GM19035 (cell line): ENCODE results near the gene TDP1.
"Not testable (repeated sequence)": the region's sequence is repeated elsewhere in the genome, so short reads cannot be mapped to it uniquely, and the experiment has no call there.

Experiments used
- ATAC-seq: cut with Tn5 transposase; IDR thresholded peaks from one replicate; pipeline ENCODE4 v1.9.1; 2021; ENCODE audit not compliant: unreplicated experiment

Gene TDP1

DNA sequence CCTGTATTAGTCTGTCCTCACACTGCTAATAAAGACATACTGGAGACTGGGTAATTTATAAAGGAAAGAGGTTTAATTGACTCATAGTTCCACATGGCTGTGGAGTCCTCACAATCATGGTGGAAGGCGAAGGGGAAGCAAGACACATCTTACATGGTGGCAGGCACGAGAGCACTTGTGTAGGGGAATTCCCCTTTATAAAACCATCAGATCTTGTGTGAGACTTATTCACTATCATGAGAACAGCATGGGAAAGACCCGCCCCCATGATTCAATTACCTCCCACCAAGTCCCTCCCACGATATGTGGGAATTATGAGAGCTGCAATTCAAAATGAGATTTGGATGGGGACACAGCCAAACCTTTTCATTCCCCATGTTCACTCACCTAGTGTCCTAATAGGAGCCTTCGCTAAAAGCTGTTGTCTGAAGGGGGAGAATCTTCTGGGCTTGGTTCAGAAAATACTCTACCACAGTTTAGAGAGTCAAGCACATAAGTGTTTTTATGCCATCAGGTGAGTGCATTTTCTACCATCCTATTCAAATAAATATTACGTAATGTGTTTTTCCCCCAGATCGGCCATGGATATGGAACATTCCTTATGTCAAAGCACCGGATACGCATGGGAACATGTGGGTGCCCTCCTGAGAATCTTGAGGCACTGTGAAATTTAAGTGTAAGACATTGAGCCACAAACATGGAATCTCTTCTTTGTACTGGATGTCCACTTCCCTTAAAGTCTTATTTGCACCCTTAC is 86.9 kb downstream of the TDP1 start:
- no peak for ATAC-seq

DNA sequence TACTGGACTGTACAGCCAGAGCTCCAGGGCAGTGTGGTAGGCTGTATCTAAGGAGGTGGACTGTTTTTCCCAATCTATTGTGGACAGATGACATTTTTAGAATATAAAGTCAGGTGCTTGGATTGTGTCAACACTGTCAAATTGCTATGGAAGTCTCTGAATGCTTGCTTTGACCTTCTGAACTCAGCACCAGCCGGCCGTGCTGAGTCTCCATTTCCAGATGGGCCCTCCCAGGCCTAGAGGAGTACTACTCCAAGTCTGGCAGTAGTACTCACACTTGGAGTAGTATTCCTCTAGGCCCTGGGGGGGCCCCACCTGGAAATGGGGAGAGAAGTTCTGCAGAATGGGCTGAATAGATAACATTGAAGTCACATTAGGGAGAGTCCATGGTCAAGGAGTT is 89.9 kb downstream of the TDP1 start:
- no peak for ATAC-seq

DNA sequence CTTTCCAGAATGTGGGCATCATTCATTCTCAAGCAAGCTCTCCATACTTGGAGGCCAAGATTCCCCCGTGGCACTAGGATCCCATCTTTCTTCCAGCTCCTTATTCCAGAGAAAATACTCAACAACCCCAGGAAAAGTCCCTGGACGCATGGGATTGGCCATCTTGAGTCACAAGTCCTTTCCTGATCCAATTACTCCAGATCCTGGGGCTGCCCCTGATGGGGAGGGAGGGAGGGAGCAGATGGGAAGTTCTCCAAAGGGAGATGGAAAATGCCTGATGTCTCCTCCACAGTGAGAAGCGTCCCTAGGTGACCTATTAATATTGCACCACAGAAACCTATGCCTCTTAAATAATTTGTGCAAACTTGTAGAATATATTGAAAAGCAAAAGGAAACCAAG is 93.7 kb downstream of the TDP1 start:
- no peak for ATAC-seq

DNA sequence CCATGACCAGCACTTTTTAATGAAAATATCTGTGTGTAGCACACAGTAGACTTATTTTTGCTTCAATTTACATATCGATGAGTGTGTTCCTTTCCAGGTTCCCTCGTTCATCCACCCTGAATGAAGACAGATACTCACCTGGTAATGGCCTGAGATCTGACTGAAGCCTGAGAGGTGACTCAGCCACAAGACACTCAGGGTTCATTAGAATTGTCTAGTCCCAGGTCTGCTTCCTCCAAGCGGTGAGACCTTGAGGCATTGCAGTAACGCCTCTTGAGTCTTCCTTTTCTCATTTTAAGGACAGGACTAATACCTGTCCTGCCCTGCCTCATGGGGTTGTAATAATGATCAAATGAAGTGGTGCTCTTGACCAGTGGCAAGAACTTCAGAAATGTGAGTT is 94.5 kb downstream of the TDP1 start:
- ATAC-seq = no peak

DNA sequence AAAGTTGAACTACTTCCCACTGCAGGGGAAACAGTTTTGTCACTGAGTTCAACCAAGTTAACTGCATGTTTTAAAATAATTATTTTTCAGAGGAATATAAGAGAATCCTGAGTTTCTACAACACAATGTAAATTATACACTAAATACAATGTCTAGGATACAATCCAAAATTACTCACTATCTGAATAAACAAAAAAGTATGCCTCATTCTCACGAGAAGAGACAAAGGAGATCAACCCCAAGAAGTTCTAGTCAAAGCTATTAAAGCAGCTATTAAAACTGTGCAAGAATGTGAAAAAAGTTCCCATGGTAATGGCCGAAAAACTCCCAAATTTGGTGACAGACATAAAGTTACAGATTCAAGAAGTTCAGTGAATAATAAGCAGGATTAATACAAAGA is 97.3 kb downstream of the TDP1 start:
- no peak for ATAC-seq

DNA sequence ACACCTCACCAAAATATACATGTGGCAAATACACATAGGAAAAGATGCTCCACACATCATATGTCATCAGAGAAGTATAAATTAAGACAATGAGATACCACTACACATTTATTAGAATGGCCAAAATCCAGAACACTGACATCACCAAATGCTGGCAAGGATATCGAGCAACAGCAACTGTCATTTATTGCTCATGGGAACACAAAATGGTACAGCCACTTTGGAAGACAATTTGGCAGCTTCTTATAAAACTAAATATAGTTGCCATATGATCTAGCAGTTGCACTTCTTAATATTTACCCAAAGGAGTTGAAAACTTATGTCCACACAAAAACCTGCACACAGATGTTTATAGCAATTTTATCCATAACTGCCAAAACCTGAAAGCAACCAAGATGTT is 99.1 kb downstream of the TDP1 start:
- no peak for ATAC-seq

DNA sequence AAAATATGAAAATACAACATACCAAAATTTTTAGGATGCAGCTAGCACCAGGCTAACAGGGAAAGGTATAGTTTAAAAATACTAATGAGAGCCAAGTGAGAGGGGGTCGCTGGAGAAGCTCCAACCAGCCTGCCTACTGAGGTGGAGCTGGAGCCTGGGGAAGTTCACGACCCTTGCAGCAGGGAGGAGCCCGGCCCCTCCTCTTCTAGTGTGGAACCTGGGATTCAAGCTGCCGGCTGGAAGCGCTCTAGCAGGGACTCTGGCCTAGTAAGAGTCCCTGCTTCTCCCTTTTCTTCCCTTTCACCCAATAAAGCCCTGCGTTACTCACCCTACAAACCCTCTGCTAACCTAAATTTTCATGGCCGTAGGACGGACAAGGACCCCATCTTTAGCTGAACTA is 101.1 kb downstream of the TDP1 start:
- no peak for ATAC-seq

DNA sequence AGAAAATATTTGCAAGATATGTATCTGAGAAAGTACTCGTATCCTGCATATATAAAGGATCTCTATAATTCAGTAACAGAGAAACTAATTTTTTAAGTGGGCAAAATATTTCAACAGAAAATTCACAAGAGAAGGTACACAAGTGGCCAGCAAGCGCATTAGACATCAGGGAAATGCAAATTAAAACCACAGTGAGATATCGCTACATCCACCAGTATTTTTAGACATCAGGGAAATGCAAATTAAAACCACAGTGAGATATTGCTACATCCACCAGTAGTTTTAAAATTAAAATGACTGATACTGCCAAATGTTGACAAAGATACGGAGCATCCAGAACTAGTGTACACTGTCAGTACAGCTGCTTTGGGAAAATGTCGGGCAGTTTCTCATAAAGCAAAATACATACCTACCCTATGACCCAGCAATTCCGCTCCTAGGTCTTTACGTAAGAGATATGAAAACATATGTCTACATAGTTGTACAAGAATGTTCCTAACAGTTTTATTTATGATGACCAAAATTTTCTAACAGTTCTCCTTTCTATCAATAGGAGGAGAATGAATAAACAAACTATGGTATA is 103.2 kb downstream of the TDP1 start:
- no peak for ATAC-seq

DNA sequence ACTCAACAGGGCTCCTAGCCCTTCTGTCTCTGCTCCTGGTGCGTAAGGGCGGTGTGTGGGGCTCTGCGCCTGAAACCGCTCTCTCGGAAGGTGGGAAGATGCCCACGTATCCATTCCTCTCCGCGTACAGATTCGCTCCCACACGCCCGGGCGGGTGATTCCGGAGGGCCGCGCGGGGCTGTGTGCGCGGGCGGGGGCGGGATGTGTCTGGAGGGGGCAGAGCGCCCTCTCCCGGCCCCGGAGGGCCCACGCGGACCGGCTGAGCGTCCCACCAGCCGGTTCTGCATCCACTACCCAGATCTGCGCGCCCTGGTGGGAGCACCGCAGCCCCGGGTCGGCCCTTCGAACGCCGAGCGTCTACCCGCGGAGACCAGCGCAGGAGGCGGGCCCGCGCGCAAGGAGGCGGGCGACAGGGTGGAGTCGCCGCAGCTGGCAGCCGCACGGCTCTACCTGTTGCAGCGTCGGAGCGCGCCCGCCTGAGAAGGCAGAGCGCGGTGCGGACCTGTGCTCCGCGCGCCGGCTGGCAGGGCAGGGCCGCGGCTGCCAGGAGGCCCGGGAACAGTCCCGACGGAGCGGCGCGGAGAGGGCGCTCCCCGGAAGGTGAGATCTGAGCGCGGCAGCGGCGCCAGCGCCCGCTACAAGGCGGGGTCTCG is 104.7 kb downstream of the TDP1 start:
- peak; percentile 61 for ATAC-seq

DNA sequence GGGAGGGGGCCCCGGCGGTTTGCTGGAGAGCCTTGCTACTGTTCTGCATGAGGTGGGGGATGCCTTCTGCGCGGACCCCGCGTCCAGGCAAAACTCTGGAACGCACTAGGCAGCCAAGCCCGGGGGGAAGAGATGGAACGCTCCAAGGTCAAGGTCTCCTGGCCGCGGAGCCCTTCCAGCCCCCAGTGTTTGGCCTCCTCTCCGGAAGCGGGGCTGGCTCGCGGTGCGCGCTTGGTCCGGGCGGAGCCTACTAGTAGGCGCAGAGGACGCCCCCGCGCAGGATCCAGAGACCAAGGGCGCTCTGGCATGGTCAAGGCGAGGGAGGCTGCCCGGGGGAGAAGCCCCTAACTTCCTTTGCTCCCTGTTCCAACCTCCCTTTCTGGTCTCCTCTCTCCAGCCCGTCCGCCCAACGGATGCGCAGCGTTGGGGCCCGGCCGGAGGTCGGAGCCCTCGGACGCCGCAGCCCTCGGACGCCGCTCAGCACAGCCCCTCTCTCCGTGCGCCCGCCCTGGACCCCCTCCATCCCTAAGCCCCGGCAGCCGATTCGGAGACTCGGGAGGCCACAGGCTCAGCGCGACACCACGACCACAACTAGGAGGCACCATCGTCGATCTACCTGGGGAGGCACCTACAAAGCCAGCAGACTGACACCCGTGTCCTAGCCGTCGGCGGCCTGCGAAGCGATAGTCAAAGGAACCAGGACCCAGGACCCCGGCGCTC is 105.4 kb downstream of the TDP1 start:
- peak; percentile 17 for ATAC-seq

DNA sequence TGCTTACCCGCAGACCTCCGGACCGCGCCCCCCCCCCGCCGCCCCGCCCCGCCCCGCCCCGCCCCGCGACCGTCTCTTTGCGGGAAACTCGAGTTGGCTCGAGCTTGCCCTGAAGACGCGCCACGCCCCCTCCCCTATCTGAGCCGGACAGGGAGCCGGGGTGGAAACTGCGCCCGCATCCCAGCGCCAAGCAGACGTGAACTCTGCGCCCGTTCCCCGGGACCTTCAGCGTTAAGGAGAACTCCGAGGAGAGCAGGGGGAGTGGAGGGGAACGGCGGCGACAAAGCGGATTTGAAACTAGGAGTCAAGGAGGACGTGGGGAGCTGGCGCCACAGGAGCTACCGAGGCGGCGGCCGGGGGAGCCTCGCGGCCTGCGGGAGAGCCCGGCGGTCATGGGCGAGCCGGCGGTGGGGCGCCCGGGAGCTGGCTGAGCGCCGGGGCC is 106.0 kb downstream of the TDP1 start, which contains the start of gene KCNK13:
TSS of gene KCNK13 (plus strand) at position 310 of the 442 bp plus-strand sequence. CDS start 212 bp downstream, outside the sequence.
- ATAC-seq = no peak

DNA sequence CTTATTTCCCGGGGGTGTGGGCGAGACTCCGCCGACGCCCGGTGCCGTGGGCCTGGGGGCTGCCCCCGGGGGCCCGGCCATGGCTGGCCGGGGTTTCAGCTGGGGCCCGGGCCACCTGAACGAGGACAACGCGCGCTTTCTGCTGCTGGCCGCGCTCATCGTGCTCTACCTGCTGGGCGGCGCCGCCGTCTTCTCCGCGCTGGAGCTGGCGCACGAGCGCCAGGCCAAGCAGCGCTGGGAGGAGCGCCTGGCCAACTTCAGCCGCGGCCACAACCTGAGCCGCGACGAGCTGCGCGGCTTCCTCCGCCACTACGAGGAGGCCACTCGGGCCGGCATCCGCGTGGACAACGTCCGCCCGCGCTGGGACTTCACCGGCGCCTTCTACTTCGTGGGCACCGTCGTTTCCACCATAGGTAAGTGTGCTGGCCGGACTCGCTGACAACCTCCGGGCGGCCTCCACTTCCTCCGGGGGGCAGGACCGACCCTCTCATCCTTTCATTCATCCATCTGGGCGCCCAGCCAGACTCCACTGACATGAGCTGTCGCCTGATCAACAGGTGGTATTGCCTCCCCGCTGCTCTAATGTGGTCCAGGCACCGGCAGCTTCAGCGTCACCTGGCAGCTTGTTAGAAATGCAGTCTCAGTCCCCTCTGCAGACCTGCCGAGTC is 106.5 kb downstream of the TDP1 start:
- ATAC-seq = no peak

DNA sequence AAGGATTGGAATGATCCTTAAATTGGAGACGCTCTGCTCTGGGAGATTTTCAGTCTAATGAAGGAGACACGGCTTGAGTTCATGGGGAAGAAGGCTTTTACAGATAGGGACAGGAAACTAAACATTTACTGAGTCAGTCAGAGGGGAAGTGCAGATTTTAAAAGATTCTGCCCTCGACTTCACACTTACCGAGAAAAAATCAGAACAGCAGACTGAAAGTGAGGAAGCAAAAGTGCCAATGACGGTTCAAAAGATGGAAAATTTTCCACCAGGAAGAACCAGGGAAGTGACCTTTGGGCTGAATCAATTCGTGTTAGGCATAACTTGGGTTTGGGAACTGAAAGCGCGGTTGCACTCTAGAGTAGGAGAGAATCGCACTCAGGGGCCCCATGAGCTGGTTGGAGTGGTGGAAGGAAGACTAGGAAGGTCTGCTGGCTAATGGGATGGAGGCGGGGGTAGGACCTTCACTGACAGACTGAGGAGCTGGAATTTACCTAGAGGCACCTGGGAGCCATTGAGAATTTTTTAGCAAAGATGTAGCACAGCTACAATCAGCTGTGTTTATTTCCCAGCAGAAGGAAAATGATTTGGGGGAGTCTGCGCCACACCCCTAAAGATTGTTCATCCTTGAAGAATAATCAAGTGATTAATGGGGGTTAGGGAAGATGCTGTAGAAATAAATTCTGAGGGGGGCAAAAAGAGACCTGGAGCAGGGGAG is 107.3 kb downstream of the TDP1 start:
- ATAC-seq = no peak

DNA sequence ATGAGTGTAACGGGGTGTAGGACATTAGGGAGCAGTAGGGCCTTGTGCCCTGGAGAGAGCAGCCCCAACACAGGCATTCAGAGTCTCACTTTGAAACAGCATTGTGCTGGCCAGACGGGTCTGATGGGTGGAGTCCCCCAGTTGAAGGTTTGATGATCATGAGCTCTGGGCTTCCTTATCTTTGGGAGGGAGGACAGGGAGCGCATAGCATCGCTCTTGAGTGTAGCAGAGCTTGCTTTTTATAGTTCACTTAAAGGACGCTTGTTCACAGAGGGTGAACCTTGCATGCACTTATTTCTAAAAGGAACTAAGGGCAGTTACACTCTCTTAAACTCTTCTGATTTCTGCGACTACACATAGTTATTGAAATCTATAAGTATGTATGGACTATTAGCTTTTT is 116.6 kb downstream of the TDP1 start:
- ATAC-seq = no peak

DNA sequence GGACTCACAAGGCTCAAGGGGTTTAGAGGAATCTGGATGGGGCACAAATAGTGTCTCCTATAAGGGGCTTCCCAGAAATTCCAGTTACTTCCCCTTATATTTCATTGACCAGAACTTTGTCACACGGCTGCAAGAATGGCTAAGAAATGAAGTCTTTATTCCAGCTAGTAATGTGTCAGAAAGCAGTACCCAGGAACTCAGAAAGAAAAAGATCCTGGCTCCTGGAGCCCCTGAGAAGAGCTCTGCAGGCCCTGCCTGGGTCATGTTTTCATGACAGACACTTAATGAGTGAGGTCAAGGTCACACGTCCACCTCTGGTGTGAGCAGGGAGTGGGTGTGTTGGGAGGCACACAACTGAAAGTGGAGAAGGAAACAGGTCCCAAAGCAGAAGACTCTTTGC is 123.8 kb downstream of the TDP1 start:
- no peak for ATAC-seq

DNA sequence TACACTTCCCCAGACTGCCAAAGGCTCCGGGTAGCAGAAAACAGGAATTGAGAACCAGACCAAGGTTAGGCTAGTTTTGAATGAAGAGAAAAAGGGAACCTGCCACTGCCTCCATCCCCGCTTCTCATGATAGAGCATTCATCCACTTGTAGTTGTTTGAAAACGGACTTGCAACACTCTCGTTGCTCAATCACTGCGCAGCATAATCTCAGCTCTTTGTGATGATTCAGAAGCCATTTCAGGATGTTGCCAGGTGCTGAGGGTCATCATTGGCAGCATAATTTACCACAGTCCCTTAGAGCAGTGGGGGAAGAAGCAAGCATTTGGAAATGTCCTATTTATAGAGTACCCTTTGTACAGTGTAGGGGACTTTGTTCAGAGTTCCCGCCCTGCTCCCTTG is 131.7 kb downstream of the TDP1 start:
- ATAC-seq = no peak

DNA sequence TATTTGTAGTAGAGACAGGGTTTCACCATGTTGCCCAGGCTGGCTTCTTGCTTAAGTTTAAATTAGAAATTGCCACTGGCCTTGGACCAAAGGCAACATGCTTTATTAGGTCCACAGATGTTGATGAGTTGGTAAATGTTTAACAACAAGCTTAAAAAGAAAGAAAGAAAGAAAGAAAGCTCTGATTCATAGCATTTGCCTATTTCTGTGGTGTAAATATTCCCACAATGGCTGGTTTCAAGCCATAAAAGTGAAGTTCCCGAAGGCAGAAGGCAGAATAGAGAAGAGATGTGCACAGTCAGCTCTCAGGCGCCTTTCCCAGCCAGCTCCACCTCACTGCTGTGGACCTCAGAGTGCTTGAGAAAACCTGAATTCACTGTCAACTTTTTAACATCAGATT is 132.4 kb downstream of the TDP1 start:
- no peak for ATAC-seq

DNA sequence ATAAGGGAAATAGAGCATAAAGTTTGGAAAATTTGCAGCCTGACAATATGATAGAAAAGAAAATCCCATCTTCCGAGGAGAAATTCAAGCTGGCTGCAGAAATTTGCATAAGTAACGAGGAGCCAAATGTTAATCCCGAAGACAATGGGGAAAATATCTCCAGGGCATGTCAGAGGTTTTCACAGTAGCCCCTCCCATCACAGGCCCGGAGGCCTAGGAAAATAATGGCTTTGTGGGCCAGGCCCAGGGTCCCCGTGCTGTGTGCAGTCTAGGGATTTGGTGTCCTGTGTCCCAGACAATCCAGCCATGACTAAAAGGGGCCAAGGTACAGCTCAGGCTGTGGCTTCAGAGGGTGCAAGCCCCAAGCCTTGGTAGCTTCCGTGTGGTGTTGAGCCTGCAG is 133.8 kb downstream of the TDP1 start:
- not testable (repeated sequence) for ATAC-seq

DNA sequence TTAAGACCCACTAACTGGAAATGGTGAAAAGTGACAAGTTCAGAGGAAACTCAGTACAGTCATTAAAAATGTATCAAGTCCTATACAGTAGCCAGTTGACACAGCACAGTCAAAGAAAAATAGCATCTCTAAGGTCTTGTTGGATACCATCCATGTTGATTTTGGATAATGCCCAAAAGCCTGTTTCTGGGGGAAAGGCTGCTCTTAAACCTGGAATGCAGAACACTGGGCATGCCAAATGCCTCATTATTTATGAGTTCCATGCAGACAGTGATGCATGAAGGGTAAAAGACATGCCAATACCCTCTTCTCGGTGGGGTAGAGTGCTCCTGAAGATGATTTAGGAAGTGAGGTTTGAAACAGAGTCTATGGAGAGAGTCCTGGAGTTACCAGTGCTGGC is 135.7 kb downstream of the TDP1 start:
- no peak for ATAC-seq

DNA sequence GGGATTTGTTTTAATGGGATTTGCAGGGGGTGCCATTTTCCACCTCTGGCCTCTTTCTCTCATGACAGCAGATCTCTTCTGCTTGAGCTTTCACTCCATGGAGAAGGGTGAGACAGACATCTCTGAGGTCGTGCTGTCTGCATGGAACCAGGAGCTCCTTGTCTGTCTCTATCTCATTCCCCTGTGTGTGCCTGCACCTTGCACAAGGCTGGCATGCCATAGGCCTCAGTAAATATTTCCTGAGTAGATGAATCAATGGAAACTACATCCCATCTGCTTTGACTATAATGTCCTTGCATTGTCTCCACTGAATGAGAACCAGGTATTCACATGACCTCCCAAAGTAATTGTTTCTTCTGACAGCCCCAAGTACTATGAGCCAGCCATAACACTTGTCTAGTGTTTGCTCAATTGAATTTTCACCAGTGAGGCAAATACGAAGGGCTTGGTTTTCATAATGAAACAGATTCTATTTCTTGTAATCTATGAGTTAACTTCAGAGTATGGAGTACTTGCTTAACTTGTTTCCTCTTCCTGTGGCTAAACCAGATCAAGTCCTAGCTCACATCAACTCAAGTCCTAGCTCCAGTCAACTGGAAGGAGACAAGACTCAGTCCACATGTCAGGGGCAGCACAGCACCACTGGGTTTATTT is 138.3 kb downstream of the TDP1 start:
- no peak for ATAC-seq
